IMR-90 (cell line): ENCODE measurements around the gene PMEPA1.

ENCODE experiments used
- CEBPB ChIP-seq: IDR thresholded peaks from 2 replicates; pipeline ENCODE4 v1.6.1; 2012; ENCODE audit warnings: low read depth, low read length, improper control_type of control experiment
- CTCF ChIP-seq: conservative IDR thresholded peaks from 2 replicates; pipeline ENCODE4 v1.5.1; 2012; ENCODE audit warnings: mild to moderate bottlenecking, low read depth, low read length, improper control_type of control experiment
- FOS ChIP-seq: fragments of 150-350 bp; IDR thresholded peaks from 2 replicates; pipeline ENCODE4 v1.6.1; 2016; ENCODE audit warnings: low read depth, low read length
- MAFK ChIP-seq: IDR thresholded peaks from 2 replicates; pipeline ENCODE4 v1.6.1; 2012; ENCODE audit warnings: low read depth, low read length, improper control_type of control experiment
- NFE2L2 ChIP-seq: fragments of 150-350 bp; IDR thresholded peaks from 2 replicates; pipeline ENCODE4 v1.6.1; 2016; ENCODE audit warnings: low read depth, mild to moderate bottlenecking, low read length
- POLR2A ChIP-seq: IDR thresholded peaks from 2 replicates; pipeline ENCODE4 v1.6.1; 2012; ENCODE audit warnings: mild to moderate bottlenecking, low read depth, low read length
- RAD21 ChIP-seq: IDR thresholded peaks from 2 replicates; pipeline ENCODE4 v1.6.1; 2012; ENCODE audit warnings: low read length, improper control_type of control experiment
- RFX5 ChIP-seq: IDR thresholded peaks from 2 replicates; pipeline ENCODE4 v1.8.0; 2012; ENCODE audit warnings: low read depth, mild to moderate bottlenecking, low read length, moderate library complexity
- SMC3 ChIP-seq: fragments of 150-350 bp; IDR thresholded peaks from 2 replicates; pipeline ENCODE4 v1.6.1; 2016; ENCODE audit warnings: low read depth, mild to moderate bottlenecking, antibody characterized with exemption, low read length, moderate library complexity
- USF2 ChIP-seq: fragments of 150-350 bp; IDR thresholded peaks from 2 replicates; pipeline ENCODE4 v1.6.1; 2017; ENCODE audit warnings: mild to moderate bottlenecking, antibody characterized with exemption, low read length, low read depth

GRCh38 chr20:57685146-57685758 lies 24.6 kb downstream of the PMEPA1 start:
- TF ChIP-seq CTCF (no peak), POLR2A (no peak), CEBPB (no peak), MAFK (no peak), FOS (no peak), RFX5 (no peak), USF2 (no peak), RAD21 (no peak), SMC3 (no peak), NFE2L2 (no peak)
